HT1080 (cell line): ENCODE results near the gene TNIK. TPM values are rescaled to one million over a fixed set of nuclear protein-coding genes. Genes with fewer than 3 reads are reported as not detected.

Experiments
- DNase-seq: peaks from one replicate; pipeline ENCODE4 v3.0.0-alpha.2; 2015; ENCODE audit warnings: low read depth
- total RNA-seq: library from RNA; depleted of rRNA; stranded (reverse); fragments of >200 nt; shearing (Covaris generic); gene quantifications from 2 replicates; pipeline ENCODE4 v1.2.3, GENCODE V29; 2014

The TNIK gene
- total RNA-seq, 1 experiment from 2014 or later, result 16.1 TPM

- peak; percentile 88 for DNase-seq
These were observed 352.1 kb downstream of the TNIK start for GRCh38 chr3:171108066-171108465.

- DNase-seq, result no peak
These were observed 357.0 kb downstream of the TNIK start for GRCh38 chr3:171103185-171103584.

- peak; percentile 87 for DNase-seq
These were observed 358.1 kb downstream of the TNIK start for GRCh38 chr3:171101982-171102641.

DNA sequence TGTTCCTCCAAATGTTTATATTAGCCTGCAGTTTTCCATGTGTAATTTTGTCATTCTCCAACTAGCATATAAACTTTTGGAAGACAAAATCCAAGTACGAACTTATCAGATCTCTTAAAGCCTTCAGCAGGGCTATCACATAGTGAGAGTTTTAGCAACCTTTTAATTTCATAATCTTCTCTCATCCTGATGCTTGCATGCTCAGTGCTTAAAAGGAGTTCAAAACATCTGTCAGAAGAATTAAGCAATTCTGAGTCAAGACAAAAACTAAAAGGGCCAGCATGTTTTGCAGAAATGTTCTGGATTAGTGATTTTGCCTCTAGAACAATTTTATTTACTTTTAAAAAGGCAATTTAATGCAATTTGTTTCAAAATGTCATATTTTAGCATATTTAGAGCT lies 360.3 kb downstream of the TNIK start:
- no peak for DNase-seq

GRCh38 chr3:171095063-171095462 lies 365.1 kb downstream of the TNIK start:
- no peak for DNase-seq

GRCh38 chr3:171094411-171094810 lies 365.8 kb downstream of the TNIK start:
- DNase-seq, result no peak

DNA sequence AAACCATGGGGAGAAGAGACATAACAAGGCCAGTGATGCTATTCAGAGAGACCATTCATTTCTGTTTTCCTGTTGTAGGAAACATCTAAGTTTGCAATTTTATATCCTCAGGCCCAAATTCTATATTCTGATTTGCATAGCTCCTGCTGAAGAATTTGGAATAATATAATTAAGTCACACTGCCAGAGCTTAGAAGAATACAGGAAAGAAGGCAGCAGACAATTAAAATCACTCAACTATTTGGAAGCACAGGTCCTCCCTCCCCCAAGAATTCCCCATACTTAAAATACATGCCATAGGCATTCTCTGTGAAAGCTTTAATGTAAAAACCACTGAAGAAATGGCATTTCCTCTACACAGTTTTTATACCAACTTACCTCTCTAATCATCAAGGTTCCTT lies 366.7 kb downstream of the TNIK start:
- no peak for DNase-seq

GRCh38 chr3:171092467-171092911 lies 367.7 kb downstream of the TNIK start:
- no peak for DNase-seq

- no peak for DNase-seq
These were observed 369.9 kb downstream of the TNIK start for GRCh38 chr3:171090321-171090720.

DNA sequence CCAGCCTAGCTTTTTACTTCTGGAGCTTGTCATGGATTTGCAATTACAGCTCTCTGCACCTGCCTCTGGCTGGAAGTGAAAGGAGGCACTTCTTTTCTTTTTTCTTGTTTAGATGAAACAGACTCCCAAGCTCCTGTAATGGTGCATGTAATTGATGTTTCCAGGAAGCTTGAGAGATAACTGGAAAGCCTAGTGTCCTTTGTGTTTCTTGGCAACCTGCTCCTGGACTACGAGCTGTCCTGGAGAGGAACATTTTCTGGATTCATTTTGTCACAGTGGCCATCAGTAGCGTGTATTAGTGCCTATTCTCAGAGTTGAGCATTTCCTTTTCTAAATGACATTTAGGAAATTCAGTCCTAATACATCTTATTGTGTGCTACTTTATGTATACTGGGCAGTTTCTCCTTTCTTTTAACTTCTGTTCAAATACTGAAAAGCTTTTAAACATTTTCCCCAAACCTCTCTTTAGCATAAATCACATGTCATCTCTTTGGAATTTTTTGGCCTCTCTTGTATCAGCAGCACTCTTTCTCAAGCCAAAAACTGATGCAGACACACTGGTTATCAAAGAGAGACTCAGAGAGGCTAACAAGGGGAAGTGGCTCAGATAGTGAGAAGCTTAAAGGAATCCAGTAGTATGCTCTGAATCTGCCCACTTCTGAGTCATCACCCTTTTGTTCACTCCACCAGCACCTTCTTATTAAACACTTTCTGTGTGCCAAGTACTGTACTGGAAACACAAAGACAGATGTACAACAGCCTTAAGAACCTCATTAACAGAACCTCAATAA lies 371.0 kb downstream of the TNIK start:
- peak; percentile 98 for DNase-seq

DNA sequence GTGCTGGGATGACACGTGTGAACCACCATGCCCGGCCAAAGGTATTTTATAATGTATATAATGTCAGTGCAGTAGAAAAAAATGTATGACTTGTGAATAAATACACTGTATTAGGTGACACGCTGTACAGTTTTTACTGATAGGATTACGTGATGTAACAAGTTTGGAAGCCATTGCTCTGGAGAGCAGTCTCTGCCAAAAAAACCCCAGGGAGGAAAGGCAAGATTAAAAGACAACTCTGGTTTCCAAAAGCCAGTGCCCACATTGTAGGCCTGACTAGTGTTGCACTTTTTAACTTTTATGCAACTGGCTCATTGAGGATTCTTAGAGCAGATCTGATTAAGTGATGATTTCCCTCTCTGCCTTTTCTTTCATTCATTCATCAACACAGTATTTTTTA lies 371.7 kb downstream of the TNIK start:
- DNase-seq, result no peak

GRCh38 chr3:171086914-171087313 lies 373.3 kb downstream of the TNIK start:
- DNase-seq, result no peak

GRCh38 chr3:171077261-171077660 lies 382.9 kb downstream of the TNIK start:
- no peak for DNase-seq

- DNase-seq, result no peak
These were observed 387.8 kb downstream of the TNIK start for GRCh38 chr3:171072432-171072831.

GRCh38 chr3:171068658-171069057 lies 391.5 kb downstream of the TNIK start:
- no peak for DNase-seq

GRCh38 chr3:171066206-171066605 lies 394.0 kb downstream of the TNIK start:
- DNase-seq, result no peak

GRCh38 chr3:171065732-171066131 lies 394.5 kb downstream of the TNIK start:
- no peak for DNase-seq

- no peak for DNase-seq
These were observed 395.7 kb downstream of the TNIK start for GRCh38 chr3:171064461-171064860.

GRCh38 chr3:171061749-171062148 lies 398.5 kb downstream of the TNIK start:
- DNase-seq, result no peak

GRCh38 chr3:171059978-171060377 lies 400.2 kb downstream of the TNIK start:
- DNase-seq, result no peak

DNA sequence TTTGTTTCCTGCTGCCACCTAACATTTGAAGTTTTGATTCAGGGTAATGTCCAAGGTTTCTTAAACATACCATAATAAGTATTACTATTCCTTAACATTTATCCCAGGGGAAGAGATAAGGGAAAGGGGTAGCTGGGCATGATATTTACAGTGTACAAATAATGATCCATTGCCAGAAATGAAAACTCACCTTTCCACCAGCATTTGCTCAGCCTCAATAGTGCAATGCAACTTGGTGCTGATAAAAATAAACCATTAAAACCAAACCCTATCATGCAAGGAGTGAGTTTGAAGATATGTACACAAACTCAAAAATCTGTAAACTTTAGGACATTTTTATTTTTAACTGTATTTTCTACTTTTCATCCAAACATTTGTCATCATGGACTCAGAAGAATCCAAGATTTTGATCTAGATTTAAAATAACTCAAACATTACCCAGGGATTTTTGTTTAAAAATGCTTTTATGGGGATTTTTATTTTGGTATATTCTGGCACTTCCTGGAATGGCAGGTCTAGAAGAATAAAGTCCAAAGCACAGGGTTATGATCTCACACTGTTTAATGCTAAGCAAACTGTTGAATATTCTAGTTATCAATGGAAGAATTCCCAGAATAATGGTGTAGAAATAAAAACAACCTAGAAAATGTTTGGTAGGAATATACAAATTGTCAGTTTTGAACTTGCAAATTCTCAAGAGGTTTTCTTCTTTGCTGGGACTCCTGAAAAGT lies 401.2 kb downstream of the TNIK start:
- no peak for DNase-seq

DNA sequence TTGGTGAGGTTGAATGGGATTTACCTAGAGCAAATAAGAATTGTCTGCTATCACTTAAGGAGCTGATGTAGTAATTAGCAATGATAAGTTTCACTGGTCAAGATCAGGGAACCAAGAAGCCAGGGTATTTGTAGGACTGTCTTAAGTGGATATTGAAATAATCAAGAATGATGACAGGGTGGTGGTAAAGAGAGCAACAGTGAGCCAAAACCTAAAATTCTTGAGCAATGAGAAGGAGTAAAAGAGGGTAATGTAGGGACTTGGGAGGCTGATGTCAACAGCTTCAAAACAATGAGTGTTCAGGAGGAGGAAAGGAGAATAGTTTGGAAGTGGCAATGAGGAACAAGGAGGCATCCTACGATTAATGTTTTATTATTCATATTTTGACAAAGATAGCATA lies 402.1 kb downstream of the TNIK start:
- peak; percentile 25 for DNase-seq
